ENCODE data around the gene P4HTM.

P4HTM gene

GRCh38 chr3:49025793-49026520 is 35.9 kb downstream of the P4HTM start:
- no peak for DNase-seq

GRCh38 chr3:49026536-49026935 is 36.5 kb downstream of the P4HTM start:
- DNase-seq, result no peak

- no peak for DNase-seq
Measured at GRCh38 chr3:49027634-49028033, 37.6 kb downstream of the P4HTM start.

- no peak for DNase-seq
Measured at GRCh38 chr3:49028298-49028672, 38.2 kb downstream of the P4HTM start.

- DNase-seq, result peak; percentile 31
Measured at GRCh38 chr3:49028673-49029562, 38.9 kb downstream of the P4HTM start, which contains the start of gene IMPDH2. Gene IMPDH2, minus strand, starts transcription at chr3:49029398. Its CDS starts 48 bp downstream, at chr3:49029350.

GRCh38 chr3:49029563-49029884 is 39.5 kb downstream of the P4HTM start:
- DNase-seq, result no peak

DNA sequence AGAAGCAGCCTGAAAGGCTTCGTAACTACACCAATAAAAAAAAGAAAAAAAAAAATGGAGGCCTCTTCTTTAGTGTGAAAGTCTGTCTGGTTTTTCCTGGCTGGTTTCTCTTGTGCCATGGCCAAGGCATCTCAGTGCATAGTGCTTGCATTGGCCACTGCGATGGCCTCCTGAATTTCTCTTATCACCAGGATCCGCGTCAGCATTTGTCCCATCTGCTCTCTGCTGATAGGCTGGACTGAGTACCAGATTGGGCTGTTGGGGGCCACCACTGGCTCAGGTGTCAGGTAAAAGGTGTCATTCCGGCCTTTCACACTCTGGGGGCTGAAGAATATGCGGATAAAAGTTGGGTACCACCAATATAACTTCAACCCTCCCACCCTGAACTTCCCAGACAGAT is 40.3 kb downstream of the P4HTM start:
- DNase-seq, result no peak

GRCh38 chr3:49032646-49033304 is 42.7 kb downstream of the P4HTM start:
- DNase-seq, result no peak

DNA sequence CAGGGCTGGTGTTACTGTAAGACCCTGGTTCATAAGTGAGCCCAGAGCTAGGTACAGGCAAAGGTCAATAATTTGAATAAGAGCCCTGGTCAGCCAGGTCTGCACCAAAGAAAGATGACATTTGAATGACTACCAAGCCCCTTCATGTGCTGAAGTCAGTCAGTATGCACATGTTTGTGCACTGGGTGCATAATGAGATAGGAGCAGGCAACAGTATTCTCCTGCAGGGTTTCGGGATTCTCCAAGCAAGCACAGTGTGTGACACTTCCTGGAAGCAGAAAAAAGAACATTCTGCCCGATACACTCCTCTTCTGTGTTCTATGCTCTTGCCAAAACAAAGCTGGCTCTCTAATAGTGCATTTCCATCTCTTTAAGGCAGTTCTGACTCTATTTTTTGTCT is 44.6 kb downstream of the P4HTM start:
- no peak for DNase-seq

DNA sequence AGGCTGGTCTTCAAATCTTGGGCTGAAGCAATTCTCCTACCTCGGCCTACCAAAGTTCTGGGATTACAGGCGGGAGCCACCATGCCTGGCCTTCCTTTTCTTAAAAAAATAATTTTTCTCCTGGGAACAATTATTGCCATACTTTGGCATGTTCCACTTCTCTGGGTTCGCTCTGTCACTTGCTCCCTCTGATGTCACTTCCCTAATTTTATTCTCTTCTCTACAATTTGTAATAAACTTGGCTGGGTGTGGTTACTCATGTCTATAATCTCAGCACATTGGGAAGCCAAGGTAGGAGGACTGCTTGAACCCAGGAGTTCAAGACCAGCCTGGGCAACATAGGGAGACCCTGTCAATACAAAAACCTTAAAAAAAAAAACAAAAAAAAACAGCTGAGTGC is 45.2 kb downstream of the P4HTM start:
- no peak for DNase-seq

DNA sequence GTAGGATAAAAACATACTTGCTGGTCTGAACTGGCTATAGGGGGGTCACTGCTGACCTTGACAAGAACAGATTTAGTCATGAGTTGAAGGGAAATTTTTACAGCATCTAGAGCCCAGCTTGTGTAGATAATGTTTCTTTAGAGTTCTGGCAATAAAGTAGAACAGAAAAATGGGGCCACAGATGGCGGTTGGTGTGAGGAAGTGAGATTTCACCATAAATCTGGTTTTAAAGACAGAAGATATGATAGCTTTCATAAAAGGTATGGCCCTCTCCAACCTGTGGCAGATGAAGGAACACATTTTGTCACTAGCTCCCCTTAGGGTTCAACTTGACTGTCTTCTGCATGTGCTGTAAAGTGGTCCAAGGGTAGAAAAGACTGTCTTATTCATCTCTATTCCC is 63.5 kb downstream of the P4HTM start:
- DNase-seq, result no peak

- no peak for DNase-seq
Measured at GRCh38 chr3:49054344-49054862, 64.4 kb downstream of the P4HTM start.
